ENCODE data around the gene SUFU.

DNA sequence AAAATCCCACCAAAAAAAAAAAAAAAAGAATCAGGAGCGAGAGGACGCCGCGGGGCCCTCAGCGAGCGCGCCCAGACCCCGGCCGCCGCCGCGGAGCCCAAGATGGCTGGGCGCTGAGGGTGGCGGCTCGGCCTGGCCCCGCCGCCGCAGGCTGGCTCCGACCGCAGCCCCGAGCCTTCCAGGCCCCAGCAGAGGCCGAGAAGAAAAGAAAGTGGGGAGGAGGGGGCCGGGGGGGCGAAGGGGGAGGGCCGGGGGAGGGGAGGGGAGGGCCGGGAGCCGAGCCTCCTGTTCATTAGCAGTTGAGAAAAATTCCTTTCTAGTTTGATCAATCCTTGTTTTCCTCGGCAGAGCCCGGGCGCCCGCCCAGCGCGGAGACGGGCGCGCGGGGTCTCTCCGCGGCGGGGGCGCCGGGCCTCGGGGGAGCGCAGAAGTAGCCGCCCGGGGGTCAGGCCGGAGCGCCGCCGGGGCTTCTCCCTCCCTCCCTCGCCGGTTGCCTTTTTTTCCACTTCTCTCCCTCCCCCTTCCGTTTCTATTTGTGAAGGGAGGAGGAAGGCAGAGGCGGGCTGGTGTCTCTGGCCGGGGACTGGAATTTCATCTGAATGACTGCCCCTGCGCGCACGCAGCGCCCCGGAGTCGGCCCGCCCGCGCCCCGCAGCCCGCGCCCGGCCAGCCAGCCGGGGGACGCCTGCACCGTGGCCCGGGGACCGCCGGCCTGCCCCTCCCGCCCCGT, 139.7 kb downstream of the SUFU start:
- TF ChIP-seq GATA2 (IDR thresholded peaks at IDR 0.05; ENCODE audit: low read depth, low read length) (no peak), GATA3 (IDR thresholded peaks at IDR 0.05; ENCODE audit: low read depth, low read length) (no peak)

Measured in SH-SY5Y (cell line).